ENCODE data around the gene EYA2.

The EYA2 gene

DNA sequence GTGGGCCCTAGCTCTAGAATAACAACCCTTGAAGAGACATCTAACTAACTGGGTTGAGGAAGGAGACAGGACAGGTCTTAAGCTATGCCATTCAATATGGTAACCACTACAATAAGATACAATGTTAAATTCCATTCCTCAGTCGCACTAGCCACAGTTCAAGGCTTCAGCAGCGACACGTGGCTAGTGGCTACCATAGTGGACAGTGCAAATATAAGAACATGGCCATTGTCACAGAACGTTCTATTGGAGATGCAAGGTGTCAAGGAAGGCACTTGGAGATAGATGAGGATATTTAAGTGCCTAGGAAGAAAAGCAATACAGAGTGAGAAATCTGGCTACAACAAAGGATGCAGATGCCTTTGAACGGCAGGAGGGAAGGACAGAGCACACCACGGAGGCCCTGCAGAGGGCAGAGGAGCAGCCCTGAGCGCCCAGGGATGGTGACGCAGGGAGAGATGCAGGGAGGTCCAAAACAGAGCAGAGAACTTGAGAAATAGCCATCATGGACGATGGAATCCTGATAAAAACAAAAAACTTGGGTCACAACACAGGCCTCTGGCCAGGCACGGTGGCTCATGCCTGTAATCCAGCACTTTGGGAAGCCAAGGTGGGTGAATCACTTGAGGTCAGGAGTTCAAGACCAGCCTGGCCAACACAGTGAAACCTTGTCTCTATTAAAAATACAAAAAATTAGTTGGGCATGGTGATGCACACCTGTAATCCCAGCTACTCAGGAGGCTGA, 321.2 kb downstream of the EYA2 start:
- H3K4me1 ChIP-seq (ENCODE audit: insufficient read depth, low read length): no peaks in the 10 kb centered on the region
- no peak overlapping the region for H2AFZ ChIP-seq (ENCODE audit: low read depth, low read length)
- no peak overlapping the region for H3K4me3 ChIP-seq (ENCODE audit: low read length)
- no peaks in the 10 kb centered on the region for H3K27me3 ChIP-seq (ENCODE audit: insufficient read depth, low read length)
- peaks cover 4% of the 10 kb centered on the region for H3K9me3 ChIP-seq (ENCODE audit: low read length)
- H3K36me3 ChIP-seq (ENCODE audit: insufficient read depth, low read length): peaks cover 81% of the 10 kb centered on the region

- Histone ChIP-seq H3K4me1 (ENCODE audit: insufficient read depth, low read length) (no peaks in the 10 kb centered on the region), H3K27me3 (ENCODE audit: insufficient read depth, low read length) (no peaks in the 10 kb centered on the region)
Observed at GRCh38 chr20:47216819-47217410, 322.3 kb downstream of the EYA2 start.

DNA sequence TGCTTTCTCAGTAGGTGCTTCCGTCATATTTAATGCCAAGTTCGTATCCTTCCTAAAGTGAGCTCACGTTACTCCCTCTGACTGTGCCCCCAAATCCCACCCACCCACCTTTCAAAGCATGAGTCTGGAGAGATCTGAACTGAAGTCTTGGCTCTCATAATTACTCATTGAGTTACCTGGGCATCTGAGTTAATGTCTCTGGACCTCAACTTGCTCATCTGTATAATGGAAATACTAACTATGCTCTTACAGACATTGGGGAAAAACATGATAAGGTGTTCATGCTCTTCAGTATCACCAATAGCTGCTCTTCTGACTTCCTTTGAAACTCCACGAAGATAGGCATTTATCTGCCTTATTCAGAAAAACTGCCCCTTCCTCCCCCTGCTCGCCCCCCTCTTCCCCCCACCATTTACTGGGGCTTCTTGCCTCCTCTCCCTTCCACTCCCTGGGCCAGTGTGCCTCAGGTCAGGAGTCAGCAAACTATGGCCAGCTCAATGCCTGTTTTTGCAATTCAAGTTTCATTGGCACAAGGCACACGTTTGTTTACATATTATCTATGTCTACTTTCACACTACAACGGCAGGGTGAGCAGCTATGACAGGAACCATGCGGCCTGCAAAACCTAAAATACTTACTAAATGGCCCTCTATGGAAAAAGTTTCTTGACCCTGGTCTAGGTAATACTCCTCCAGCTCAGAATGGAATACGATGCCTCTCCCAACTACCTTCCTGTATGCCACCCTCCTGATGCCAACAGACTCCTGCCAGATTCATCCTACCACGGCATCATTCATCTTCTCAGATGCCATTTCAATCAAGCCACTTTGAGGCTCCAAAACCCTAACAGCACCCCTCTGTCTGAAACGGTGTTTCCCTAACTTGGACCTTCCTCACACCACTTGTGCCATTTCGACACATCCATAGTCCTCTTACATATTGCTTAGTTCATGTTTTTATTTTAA, 323.1 kb downstream of the EYA2 start:
- Histone ChIP-seq H3K36me3 (ENCODE audit: insufficient read depth, low read length) (peaks cover 74% of the 10 kb centered on the region), H2AFZ (ENCODE audit: low read depth, low read length) (no peak overlapping the region), H3K4me3 (ENCODE audit: low read length) (no peak overlapping the region), H3K27me3 (ENCODE audit: insufficient read depth, low read length) (no peaks in the 10 kb centered on the region), H3K9me3 (ENCODE audit: low read length) (peaks cover 2% of the 10 kb centered on the region), H3K4me1 (ENCODE audit: insufficient read depth, low read length) (no peaks in the 10 kb centered on the region)

More at GRCh38 chr20:47216819-47217410, 322.3 kb downstream of the EYA2 start:
- Histone ChIP-seq H3K9me3 (ENCODE audit: low read length) (peaks cover 2% of the 10 kb centered on the region), H2AFZ (ENCODE audit: low read depth, low read length) (no peak overlapping the region), H3K4me3 (ENCODE audit: low read length) (no peak overlapping the region), H3K36me3 (ENCODE audit: insufficient read depth, low read length) (peaks cover 77% of the 10 kb centered on the region)

DNA sequence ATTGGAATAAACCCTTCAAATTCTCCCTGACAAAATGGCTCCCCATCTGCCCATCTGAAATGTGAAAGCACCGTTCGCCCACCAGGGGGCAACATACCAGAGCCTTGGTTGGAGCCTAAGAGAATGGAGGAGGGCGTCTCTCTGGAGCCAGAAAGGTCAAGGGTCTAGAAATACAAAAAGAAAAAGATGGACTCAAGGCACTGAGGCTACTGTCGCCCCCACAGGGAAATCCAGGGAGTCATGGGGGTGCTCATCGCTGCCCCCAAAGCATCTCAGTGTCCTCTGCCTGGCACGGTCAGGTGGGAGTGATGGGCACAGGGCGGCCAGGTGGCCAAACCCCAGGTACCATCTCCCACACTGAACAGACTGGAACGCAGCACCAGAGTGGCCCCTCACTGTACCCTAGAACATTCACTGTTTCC, 325.5 kb downstream of the EYA2 start:
- Histone ChIP-seq H2AFZ (ENCODE audit: low read depth, low read length) (no peak overlapping the region), H3K4me1 (ENCODE audit: insufficient read depth, low read length) (no peaks in the 10 kb centered on the region), H3K27me3 (ENCODE audit: insufficient read depth, low read length) (no peaks in the 10 kb centered on the region), H3K9me3 (ENCODE audit: low read length) (no peaks in the 10 kb centered on the region), H3K4me3 (ENCODE audit: low read length) (no peak overlapping the region), H3K36me3 (ENCODE audit: insufficient read depth, low read length) (peaks cover 71% of the 10 kb centered on the region)

- Histone ChIP-seq H2AFZ (ENCODE audit: low read depth, low read length) (no peak overlapping the region), H3K9me3 (ENCODE audit: low read length) (no peaks in the 10 kb centered on the region), H3K4me3 (ENCODE audit: low read length) (no peak overlapping the region), H3K27me3 (ENCODE audit: insufficient read depth, low read length) (no peaks in the 10 kb centered on the region), H3K36me3 (ENCODE audit: insufficient read depth, low read length) (peaks cover 74% of the 10 kb centered on the region), H3K4me1 (ENCODE audit: insufficient read depth, low read length) (no peaks in the 10 kb centered on the region)
Observed at GRCh38 chr20:47221036-47221625, 326.5 kb downstream of the EYA2 start.

GRCh38 chr20:47222468-47223119, 328.0 kb downstream of the EYA2 start:
- Histone ChIP-seq H3K36me3 (ENCODE audit: insufficient read depth, low read length) (peaks cover 81% of the 10 kb centered on the region), H2AFZ (ENCODE audit: low read depth, low read length) (no peak overlapping the region), H3K4me3 (ENCODE audit: low read length) (no peak overlapping the region), H3K4me1 (ENCODE audit: insufficient read depth, low read length) (no peaks in the 10 kb centered on the region), H3K9me3 (ENCODE audit: low read length) (no peaks in the 10 kb centered on the region), H3K27me3 (ENCODE audit: insufficient read depth, low read length) (no peaks in the 10 kb centered on the region)

- H3K36me3 ChIP-seq (ENCODE audit: insufficient read depth, low read length): peaks cover 80% of the 10 kb centered on the region
- H2AFZ ChIP-seq (ENCODE audit: low read depth, low read length): no peak overlapping the region
- H3K4me3 ChIP-seq (ENCODE audit: low read length): no peak overlapping the region
- H3K4me1 ChIP-seq (ENCODE audit: insufficient read depth, low read length): no peaks in the 10 kb centered on the region
- H3K27me3 ChIP-seq (ENCODE audit: insufficient read depth, low read length): no peaks in the 10 kb centered on the region
- no peaks in the 10 kb centered on the region for H3K9me3 ChIP-seq (ENCODE audit: low read length)
Observed at GRCh38 chr20:47223896-47224295, 329.3 kb downstream of the EYA2 start.

DNA sequence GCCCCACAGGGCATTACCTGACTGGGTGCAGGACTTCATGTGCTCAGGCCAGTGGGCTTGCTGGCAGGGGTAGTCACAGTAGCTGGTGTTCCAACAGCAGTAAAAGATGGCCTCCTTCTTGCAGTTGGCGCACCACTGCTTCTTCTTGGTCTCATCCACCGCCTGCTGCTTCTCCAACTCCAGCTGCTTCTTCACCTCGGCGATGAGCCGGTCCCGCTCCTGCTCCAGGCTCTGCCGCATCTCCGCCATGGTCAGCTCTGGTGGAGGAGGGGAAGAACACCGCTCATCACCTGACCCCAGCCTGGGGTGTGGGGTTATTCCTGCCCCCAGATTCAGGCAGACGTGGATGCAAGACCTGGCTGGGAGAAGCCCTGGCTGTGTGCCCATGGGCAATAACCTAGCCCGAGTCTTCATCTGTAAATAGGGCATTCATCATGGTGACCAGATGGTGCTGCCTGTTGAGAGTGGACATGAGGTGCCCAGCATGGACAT, 329.7 kb downstream of the EYA2 start:
- no peaks in the 10 kb centered on the region for H3K9me3 ChIP-seq (ENCODE audit: low read length)
- no peak overlapping the region for H3K4me3 ChIP-seq (ENCODE audit: low read length)
- H3K4me1 ChIP-seq (ENCODE audit: insufficient read depth, low read length): no peaks in the 10 kb centered on the region
- H2AFZ ChIP-seq (ENCODE audit: low read depth, low read length): no peak overlapping the region
- peaks cover 84% of the 10 kb centered on the region for H3K36me3 ChIP-seq (ENCODE audit: insufficient read depth, low read length)
- no peaks in the 10 kb centered on the region for H3K27me3 ChIP-seq (ENCODE audit: insufficient read depth, low read length)

DNA sequence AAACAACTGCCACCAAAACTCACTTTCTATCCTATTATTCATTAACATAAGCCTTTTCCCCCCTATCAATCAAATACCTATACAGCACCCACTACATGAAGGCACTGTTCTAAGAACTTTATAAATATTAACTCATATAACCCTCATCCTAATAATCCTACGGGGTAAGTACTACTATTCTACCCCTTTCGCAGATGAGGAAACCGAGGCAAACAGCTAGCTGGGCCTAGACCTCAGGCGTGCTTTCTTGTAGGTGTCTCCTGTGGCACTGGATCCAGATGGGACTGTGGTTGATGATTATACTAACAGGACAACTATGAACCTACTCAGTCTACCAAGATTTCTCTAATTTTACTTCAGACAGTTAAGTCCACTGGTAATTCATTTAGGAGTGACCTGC, 330.2 kb downstream of the EYA2 start:
- Histone ChIP-seq H3K27me3 (ENCODE audit: insufficient read depth, low read length) (no peaks in the 10 kb centered on the region), H3K9me3 (ENCODE audit: low read length) (no peaks in the 10 kb centered on the region), H3K4me1 (ENCODE audit: insufficient read depth, low read length) (no peaks in the 10 kb centered on the region), H3K36me3 (ENCODE audit: insufficient read depth, low read length) (peaks cover 84% of the 10 kb centered on the region), H2AFZ (ENCODE audit: low read depth, low read length) (no peak overlapping the region), H3K4me3 (ENCODE audit: low read length) (no peak overlapping the region)

DNA sequence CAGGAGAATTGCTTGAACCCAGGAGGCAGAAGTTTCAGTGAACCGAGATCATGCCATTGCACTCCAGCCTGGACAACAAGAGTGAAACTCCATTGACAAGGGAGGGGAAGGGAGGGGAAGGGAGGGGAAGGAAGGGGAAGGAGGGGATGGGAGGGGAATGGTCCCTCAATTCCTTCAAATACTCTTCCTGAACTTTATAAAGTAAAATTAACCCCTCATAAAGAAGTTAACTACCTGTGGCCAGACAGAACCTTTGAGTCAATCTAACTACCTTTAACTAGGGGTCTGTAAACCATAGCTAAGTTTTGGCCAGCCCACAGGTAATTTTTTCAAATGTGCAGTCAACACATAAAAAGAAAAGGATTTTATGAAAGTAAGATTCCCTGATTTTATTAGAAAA, 330.8 kb downstream of the EYA2 start:
- Histone ChIP-seq H3K4me3 (ENCODE audit: low read length) (no peak overlapping the region), H3K9me3 (ENCODE audit: low read length) (no peaks in the 10 kb centered on the region), H3K36me3 (ENCODE audit: insufficient read depth, low read length) (peaks cover 83% of the 10 kb centered on the region), H2AFZ (ENCODE audit: low read depth, low read length) (no peak overlapping the region), H3K27me3 (ENCODE audit: insufficient read depth, low read length) (no peaks in the 10 kb centered on the region), H3K4me1 (ENCODE audit: insufficient read depth, low read length) (no peaks in the 10 kb centered on the region)

- Histone ChIP-seq H3K4me1 (ENCODE audit: insufficient read depth, low read length) (peaks cover 7% of the 10 kb centered on the region), H3K27me3 (ENCODE audit: insufficient read depth, low read length) (no peaks in the 10 kb centered on the region), H2AFZ (ENCODE audit: low read depth, low read length) (no peak overlapping the region), H3K36me3 (ENCODE audit: insufficient read depth, low read length) (peaks cover 86% of the 10 kb centered on the region), H3K9me3 (ENCODE audit: low read length) (no peaks in the 10 kb centered on the region), H3K4me3 (ENCODE audit: low read length) (no peak overlapping the region)
Observed at GRCh38 chr20:47227119-47227518, 332.5 kb downstream of the EYA2 start.

- Histone ChIP-seq H3K4me3 (ENCODE audit: low read length) (no peak overlapping the region), H3K27me3 (ENCODE audit: insufficient read depth, low read length) (no peaks in the 10 kb centered on the region), H3K9me3 (ENCODE audit: low read length) (no peaks in the 10 kb centered on the region), H3K4me1 (ENCODE audit: insufficient read depth, low read length) (peaks cover 7% of the 10 kb centered on the region), H3K36me3 (ENCODE audit: insufficient read depth, low read length) (peaks cover 87% of the 10 kb centered on the region), H2AFZ (ENCODE audit: low read depth, low read length) (no peak overlapping the region)
Observed at GRCh38 chr20:47227576-47227975, 332.9 kb downstream of the EYA2 start.

Data from neuron (in vitro differentiated cells).